Endothelial cell of umbilical vein (primary cell): ENCODE measurements around the gene OR9Q1. TPM values are rescaled to one million over a fixed set of nuclear protein-coding genes. Genes with fewer than 3 reads are reported as not detected.
A peak's percentile ranks its signal among the peaks of the same experiment; 100 is the strongest.

Experiments
- BruUV-seq: library from RNA; stranded (reverse); fragments of 400-500 nt; replicated peaks from 2 replicates; lab custom pipeline; 2021; lab: Mats Ljungman, UMichigan
- CTCF ChIA-PET: fragments of 300-600, 350-600 bp; sonication (Branson Sonifier 250); formaldehyde crosslinking; loops from one replicate; lab custom pipeline; 2021; ENCODE audit warnings: antibody characterized with exemption, inconsistent platforms; lab: Charles Lee
- POLR2A ChIA-PET: fragments of 300-600, 350-600 bp; sonication (Branson Sonifier 250); formaldehyde crosslinking; loops from one replicate; lab custom pipeline; 2021; ENCODE audit warnings: antibody characterized with exemption, inconsistent platforms; lab: Charles Lee
- DNase-seq: peaks from one replicate; pipeline ENCODE4 v3.0.0-alpha.2; 2011; ENCODE audit warnings: low read depth, low spot score
- FAIRE-seq: peaks from 2 replicates; lab custom pipeline; 2011; peaks lifted over from hg19 to GRCh38; lab: Jason Lieb, UNC
- H2AFZ ChIP-seq: 2 replicates; pipeline ENCODE4 v1.6.0; 2012; ENCODE audit warnings: low read depth, low read length, control low read depth, inconsistent platforms
- H3K27ac ChIP-seq: 2 replicates; pipeline ENCODE4 v1.5.1; 2011; ENCODE audit warnings: low read depth, mild to moderate bottlenecking, control low read depth, low read length, moderate library complexity; ENCODE audit not compliant: insufficient read depth
- H3K27me3 ChIP-seq, 2 experiments: 2 replicates each; pipeline versions ENCODE4 v1.6.0 to v1.6.1; 2011; ENCODE audit warnings: low read length in 2 of 2, mixed read lengths in 1 of 2; ENCODE audit not compliant: control insufficient read depth in 2 of 2, insufficient read depth in 2 of 2
- H3K36me3 ChIP-seq, 2 experiments: 2 replicates in 1 of 2; 3 replicates in 1 of 2; pipeline ENCODE4 v1.5.1; 2011; ENCODE audit warnings: low read length in 2 of 2, mild to moderate bottlenecking in 1 of 2, moderate library complexity in 1 of 2; ENCODE audit not compliant: control insufficient read depth in 2 of 2, insufficient read depth in 2 of 2; ENCODE audit errors: extremely low read depth in 1 of 2
- H3K4me1 ChIP-seq: 3 replicates; pipeline ENCODE4 v1.5.1; 2011; ENCODE audit warnings: mild to moderate bottlenecking, low read length; ENCODE audit not compliant: control insufficient read depth, insufficient read depth; ENCODE audit errors: extremely low read depth
- H3K4me2 ChIP-seq: 2 replicates; pipeline ENCODE4 v1.6.1; 2011; ENCODE audit warnings: low read length, control low read depth, mixed read lengths; ENCODE audit not compliant: insufficient read depth
- H3K4me3 ChIP-seq, 3 experiments: fragments of 200-600 bp in 1 of 3; sonication (generic), shearing (Covaris generic) in 1 of 3; replicated peaks in 1 of 3; 2 replicates each; pipeline ENCODE4 v1.5.1; 2011 to 2016; ENCODE audit warnings: control low read depth in 3 of 3, low read length in 3 of 3, mild to moderate bottlenecking in 2 of 3, inconsistent platforms in 1 of 3, low read depth in 1 of 3, moderate library complexity in 1 of 3; ENCODE audit not compliant: insufficient read depth in 1 of 3
- H3K79me2 ChIP-seq: 2 replicates; pipeline ENCODE4 v1.6.0; 2012; ENCODE audit warnings: low read length, inconsistent platforms; ENCODE audit not compliant: control insufficient read depth, insufficient read depth
- H3K9ac ChIP-seq: replicated peaks from 2 replicates; pipeline ENCODE3; 2011; ENCODE audit warnings: low read length, control low read depth; ENCODE audit not compliant: insufficient read depth; ENCODE audit errors: extremely low read depth
- H3K9me1 ChIP-seq: replicated peaks from 3 replicates; pipeline ENCODE4 v1.6.0; 2011; ENCODE audit warnings: mild to moderate bottlenecking, low read length; ENCODE audit not compliant: control insufficient read depth, insufficient read depth; ENCODE audit errors: extremely low read depth
- H3K9me3 ChIP-seq: replicated peaks from 2 replicates; pipeline ENCODE4 v1.5.1; 2012; ENCODE audit warnings: low read length, inconsistent platforms; ENCODE audit not compliant: control insufficient read depth, insufficient read depth
- H4K20me1 ChIP-seq: replicated peaks from 2 replicates; pipeline ENCODE3; 2011; ENCODE audit warnings: mild to moderate bottlenecking, low read length; ENCODE audit not compliant: control insufficient read depth, insufficient read depth; ENCODE audit errors: extremely low read depth
- CTCF ChIP-seq, 2 donors: IDR thresholded peaks; 1 replicate in 1 of 2; 2 replicates in 1 of 2; pipeline ENCODE4 v1.5.1; 2011; ENCODE audit warnings: low read length in 2 of 2, mild to moderate bottlenecking in 2 of 2, moderate library complexity in 2 of 2, control low read depth in 1 of 2, inconsistent platforms in 1 of 2, low read depth in 1 of 2; ENCODE audit not compliant: insufficient read depth in 1 of 2; ENCODE audit errors: extremely low read depth in 1 of 2
- EZH2 ChIP-seq: IDR thresholded peaks from 2 replicates; pipeline ENCODE4 v1.6.1; 2012; ENCODE audit warnings: borderline replicate concordance, low read depth, mild to moderate bottlenecking, moderate library complexity, low read length, inconsistent platforms; ENCODE audit not compliant: severe bottlenecking
- FOS ChIP-seq: IDR thresholded peaks from 2 replicates; pipeline ENCODE4 v1.6.1; 2011; ENCODE audit warnings: mild to moderate bottlenecking, low read length, moderate library complexity, borderline replicate concordance; ENCODE audit not compliant: insufficient read depth
- GATA2 ChIP-seq: IDR thresholded peaks from 2 replicates; pipeline ENCODE4 v1.7.0; 2011; ENCODE audit warnings: low read depth, mild to moderate bottlenecking, moderate library complexity, mixed read lengths, low read length; ENCODE audit not compliant: insufficient read length, insufficient read depth
- JUN ChIP-seq: IDR thresholded peaks from 2 replicates; pipeline ENCODE4 v1.6.1; 2011; ENCODE audit warnings: borderline replicate concordance, low read depth; ENCODE audit not compliant: insufficient read length, insufficient read depth
- MYC ChIP-seq: IDR thresholded peaks from one replicate; pipeline ENCODE4 v1.6.1; 2011; ENCODE audit warnings: mild to moderate bottlenecking, low read depth, low read length
- POLR2A ChIP-seq: IDR thresholded peaks from 2 replicates; pipeline ENCODE4 v1.6.1; 2012; ENCODE audit warnings: low read depth, mild to moderate bottlenecking, control low read depth, low read length
- POLR2AphosphoS5 ChIP-seq: IDR thresholded peaks from 2 replicates; pipeline ENCODE4 v1.6.1; 2012; ENCODE audit warnings: low read depth, mild to moderate bottlenecking, control low read depth, low read length, moderate library complexity; ENCODE audit not compliant: insufficient read depth
- dilution Hi-C: fragments of 300-500 bp; cut with MboI; formaldehyde crosslinking; loops from one replicate; pipeline ENCODE4 v1.15.0; 2019; ENCODE audit warnings: low sequenced_read_pairs; ENCODE audit not compliant: extremely low pct_ligation_motif_present
- intact Hi-C: fragments of 100-400 bp; cut with micrococcal nuclease; formaldehyde crosslinking; loops from one replicate; pipeline ENCODE4 v1.10.0; 2022
- polyA plus RNA-seq, 4 experiments: library from polyadenylated mRNA; depleted of rRNA in 3 of 4; stranded (reverse) in 3 of 4; unstranded in 1 of 4; fragments of >200 nt; gene quantifications; 2 replicates each; pipeline versions ENCODE4 v1.2.1 to v1.2.3, GENCODE V29; 2011 to 2012; ENCODE audit warnings: missing spikeins in 1 of 4
- total RNA-seq: library from RNA; stranded (reverse); gene quantifications from 2 replicates; pipeline ENCODE4 v1.2.3, GENCODE V29; 2021
- TF ChIP-seq, protein P1 (sequence below): IDR thresholded peaks from 2 replicates; pipeline ENCODE4 v1.6.1; 2011; ENCODE audit not compliant: insufficient read depth, insufficient read length

OR9Q1 gene
- total and polyA plus RNA-seq, 2 donors (not counting 3 experiments of a cell fraction or from before 2014, with no cell fraction given), result not detected

DNA sequence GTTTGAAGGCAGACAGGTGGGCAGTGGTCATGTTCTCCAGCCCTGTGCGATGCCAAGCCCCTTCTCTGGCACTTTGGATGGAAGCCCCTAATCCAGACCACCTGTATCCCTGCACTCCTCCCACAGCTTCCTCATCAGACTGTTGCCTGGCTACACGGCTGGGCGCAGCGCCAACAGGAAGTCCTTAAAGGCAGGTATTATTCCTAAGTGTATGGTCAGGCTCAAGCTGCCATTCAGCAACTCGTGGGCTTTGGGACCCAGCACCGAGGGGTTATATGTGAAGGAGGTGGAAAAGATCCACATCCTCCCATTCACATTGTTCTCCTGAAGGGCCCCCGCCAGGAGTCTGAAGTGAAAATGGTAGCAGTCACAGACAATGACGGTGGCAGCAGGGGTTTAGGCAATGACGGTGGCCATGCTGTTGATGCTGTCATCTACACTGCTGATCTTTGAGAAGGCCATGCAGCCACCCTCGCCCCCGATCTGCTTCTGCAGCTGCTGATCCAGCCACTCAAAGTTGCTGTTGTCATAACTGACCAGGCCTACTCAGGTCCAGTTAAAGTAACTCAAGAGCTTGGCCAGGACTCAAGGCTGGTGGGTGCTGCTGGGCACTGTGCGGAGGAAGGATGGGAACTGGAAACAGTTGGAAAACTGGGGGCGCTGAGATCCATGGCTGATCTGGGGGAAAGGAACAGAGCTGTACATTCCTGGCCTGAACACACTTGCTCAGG lies 34.8 kb downstream of the OR9Q1 start:
- Histone ChIP-seq H3K79me2 (no peaks in the 10 kb centered on the region), H3K9me3 (no peaks in the 10 kb centered on the region), H3K36me3 (no peaks in the 10 kb centered on the region), H3K9ac (peak overlapping the region; percentile 22), H3K4me3 (no peak overlapping the region), H3K9me1 (no peaks in the 10 kb centered on the region), H4K20me1 (no peaks in the 10 kb centered on the region), H2AFZ (peak overlapping the region; percentile 17), H3K4me1 (peaks cover 16% of the 10 kb centered on the region), H3K27me3 (no peaks in the 10 kb centered on the region), H3K27ac (peak overlapping the region; percentile 88), H3K4me2 (no peak overlapping the region)
- dilution Hi-C loops (no loop called here), intact Hi-C loops (loop anchor here (1.0 kb wide), 2 partner anchors 34 to 54 kb away; no protein-coding TSS in a partner anchor)
- peak; percentile 64 for FAIRE-seq
- TF ChIP-seq EZH2 (no peak), MYC (no peak), FOS (no peak), JUN (no peak), POLR2A (no peak), CTCF (IDR thresholded peaks at IDR 0.05; ENCODE audit: extremely low read depth in 1 of 2, insufficient read depth in 1 of 2, low read depth in 1 of 2, low read length in 2 of 2) (no peak), GATA2 (no peak), POLR2AphosphoS5 (no peak)
- TF ChIP-seq, protein P1, sequence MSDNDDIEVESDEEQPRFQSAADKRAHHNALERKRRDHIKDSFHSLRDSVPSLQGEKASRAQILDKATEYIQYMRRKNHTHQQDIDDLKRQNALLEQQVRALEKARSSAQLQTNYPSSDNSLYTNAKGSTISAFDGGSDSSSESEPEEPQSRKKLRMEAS, result no peak
- peak; percentile 34 for DNase-seq
- ChIA-PET CTCF (interaction anchor here (1.6 kb wide), 1 partner anchor 54 kb away, joined by 6 read pairs; no protein-coding TSS in a partner anchor), POLR2A (interaction anchor here (0.5 kb wide), 1 partner anchor 38 kb away, joined by 3 read pairs; no protein-coding TSS in a partner anchor)
- TSS peak; percentile 88 for BruUV-seq
